RWPE1 (cell line): ENCODE measurements around the gene SERPINB8.
"Not testable (repeated sequence)": the region's sequence is repeated elsewhere in the genome, so short reads cannot be mapped to it uniquely, and the experiment has no call there.

Experiments used
- CTCF ChIA-PET: fragments of 350-600 bp; sonication (Branson Sonifier 250); formaldehyde crosslinking; extraction: SDS; loops from one replicate; lab custom pipeline; 2021; lab: Yijun Ruan, JAX
- POLR2A ChIA-PET: fragments of 400-600 bp; formaldehyde crosslinking; extraction: SDS; loops from one replicate; lab custom pipeline; 2020; ENCODE audit warnings: antibody characterized with exemption; ENCODE audit not compliant: low non-redundant PET; lab: Yijun Ruan, JAX
- DNase-seq: peaks from one replicate; pipeline ENCODE4 v3.0.0; 2012; ENCODE audit warnings: low spot score
- H3K27ac ChIP-seq: fragments of 450-650 bp; 2 replicates; pipeline ENCODE4 v1.5.1; 2017
- TF ChIP-seq, protein P1 (sequence below): fragments of 450-650 bp; conservative IDR thresholded peaks from 2 replicates; pipeline ENCODE4 v1.5.1; 2017; ENCODE audit warnings: low read depth, mild to moderate bottlenecking

The SERPINB8 gene

DNA sequence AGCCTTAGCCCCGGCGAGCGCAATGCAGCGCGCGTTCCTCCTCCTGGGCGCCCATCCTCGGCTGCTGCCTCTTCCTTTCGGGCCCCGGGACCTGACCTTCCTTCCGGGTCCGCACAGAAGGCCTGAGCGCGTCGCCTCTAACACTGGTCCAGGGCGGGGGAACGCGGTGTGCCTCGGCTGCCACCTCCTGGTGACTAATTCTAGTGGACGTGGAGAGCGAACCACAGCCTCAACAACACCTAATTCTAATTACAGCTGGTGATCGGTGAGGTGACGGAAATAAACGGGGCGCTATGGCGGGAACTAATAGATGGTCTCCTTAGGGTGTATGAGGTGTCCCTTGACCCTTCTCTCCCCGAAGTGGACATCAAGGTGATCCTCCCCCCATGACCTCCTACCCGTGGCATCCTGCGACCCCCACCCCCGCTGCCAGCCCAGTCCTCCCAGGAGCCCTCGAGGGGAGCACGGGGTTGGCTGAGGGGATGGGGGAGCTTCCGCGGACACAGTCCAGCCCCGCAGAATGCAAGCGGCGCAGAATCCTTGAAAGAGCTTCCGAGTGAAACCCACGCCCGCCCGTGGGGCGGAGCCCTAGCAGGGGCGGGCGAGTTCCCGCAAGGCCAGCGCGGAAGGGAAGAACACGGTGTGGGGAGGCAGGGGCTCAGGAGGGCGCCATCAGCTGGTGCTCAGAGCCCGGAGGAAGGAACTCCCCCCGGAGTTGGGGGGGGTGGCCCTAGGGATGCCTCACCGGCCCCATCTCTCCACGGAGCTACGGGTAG is 33.5 kb upstream of the SERPINB8 start:
- POLR2A ChIA-PET = no interaction called here
- CTCF ChIA-PET = interaction anchor here (0.6 to 1.3 kb wide), 9 partner anchors 32 to 1759 kb away, joined by 3 to 9 read pairs (median 5); no protein-coding TSS in a partner anchor
- DNase-seq = peak; percentile 79
- TF ChIP-seq, protein P1, sequence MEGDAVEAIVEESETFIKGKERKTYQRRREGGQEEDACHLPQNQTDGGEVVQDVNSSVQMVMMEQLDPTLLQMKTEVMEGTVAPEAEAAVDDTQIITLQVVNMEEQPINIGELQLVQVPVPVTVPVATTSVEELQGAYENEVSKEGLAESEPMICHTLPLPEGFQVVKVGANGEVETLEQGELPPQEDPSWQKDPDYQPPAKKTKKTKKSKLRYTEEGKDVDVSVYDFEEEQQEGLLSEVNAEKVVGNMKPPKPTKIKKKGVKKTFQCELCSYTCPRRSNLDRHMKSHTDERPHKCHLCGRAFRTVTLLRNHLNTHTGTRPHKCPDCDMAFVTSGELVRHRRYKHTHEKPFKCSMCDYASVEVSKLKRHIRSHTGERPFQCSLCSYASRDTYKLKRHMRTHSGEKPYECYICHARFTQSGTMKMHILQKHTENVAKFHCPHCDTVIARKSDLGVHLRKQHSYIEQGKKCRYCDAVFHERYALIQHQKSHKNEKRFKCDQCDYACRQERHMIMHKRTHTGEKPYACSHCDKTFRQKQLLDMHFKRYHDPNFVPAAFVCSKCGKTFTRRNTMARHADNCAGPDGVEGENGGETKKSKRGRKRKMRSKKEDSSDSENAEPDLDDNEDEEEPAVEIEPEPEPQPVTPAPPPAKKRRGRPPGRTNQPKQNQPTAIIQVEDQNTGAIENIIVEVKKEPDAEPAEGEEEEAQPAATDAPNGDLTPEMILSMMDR = peak; percentile 88
- peak overlapping the region; percentile 28; the same call in 1 of the 2 replicates for H3K27ac ChIP-seq

DNA sequence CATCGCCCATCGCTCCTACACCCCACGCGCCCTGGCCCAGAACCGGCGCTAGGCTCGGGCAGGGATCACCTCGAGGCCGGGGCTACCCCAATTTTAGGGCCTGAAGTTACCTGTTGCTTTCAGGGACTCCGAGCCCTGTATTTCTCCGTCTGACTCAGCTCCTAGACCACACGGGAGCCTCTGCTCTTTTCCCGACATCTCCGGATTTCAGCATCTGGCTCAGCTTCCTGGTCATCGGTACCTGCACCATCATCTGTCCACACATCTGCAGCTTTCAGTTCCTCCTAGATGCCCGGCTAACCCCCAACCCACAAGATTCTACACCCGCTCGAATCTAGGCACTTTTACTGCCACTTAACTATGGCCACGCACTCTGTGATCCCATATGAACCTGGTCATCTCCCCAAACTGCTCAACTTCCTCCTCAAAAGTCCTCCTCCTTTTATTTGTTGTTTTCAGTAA is 32.9 kb upstream of the SERPINB8 start:
- ChIA-PET POLR2A (no interaction called here), CTCF (interaction anchor here (0.6 to 1.1 kb wide), 3 partner anchors 92 to 419 kb away, joined by 3 to 7 read pairs (median 3); no protein-coding TSS in a partner anchor)
- TF ChIP-seq, protein P1 = no peak
- no peak overlapping the region for H3K27ac ChIP-seq
- no peak for DNase-seq

DNA sequence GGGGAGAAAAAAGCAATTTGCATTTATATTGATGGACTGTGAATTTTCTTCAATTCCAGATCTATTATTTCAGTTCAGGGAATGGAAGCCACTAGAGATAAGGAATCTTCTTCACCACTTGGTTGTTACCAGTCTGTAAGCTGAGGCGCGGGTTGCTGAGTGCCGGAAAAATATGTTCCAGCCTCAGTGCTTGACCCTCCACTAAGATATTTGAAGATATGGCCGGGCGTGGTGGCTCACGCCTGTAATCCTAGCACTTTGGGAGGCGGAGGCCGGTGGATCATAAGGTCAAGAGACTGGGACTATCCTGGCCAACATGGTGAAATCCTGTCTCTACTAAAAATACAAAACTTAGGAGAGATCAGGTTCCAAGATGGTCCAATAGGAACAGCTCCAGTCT is 29.9 kb upstream of the SERPINB8 start:
- TF ChIP-seq, protein P1 = no peak
- CTCF ChIA-PET = no interaction called here

DNA sequence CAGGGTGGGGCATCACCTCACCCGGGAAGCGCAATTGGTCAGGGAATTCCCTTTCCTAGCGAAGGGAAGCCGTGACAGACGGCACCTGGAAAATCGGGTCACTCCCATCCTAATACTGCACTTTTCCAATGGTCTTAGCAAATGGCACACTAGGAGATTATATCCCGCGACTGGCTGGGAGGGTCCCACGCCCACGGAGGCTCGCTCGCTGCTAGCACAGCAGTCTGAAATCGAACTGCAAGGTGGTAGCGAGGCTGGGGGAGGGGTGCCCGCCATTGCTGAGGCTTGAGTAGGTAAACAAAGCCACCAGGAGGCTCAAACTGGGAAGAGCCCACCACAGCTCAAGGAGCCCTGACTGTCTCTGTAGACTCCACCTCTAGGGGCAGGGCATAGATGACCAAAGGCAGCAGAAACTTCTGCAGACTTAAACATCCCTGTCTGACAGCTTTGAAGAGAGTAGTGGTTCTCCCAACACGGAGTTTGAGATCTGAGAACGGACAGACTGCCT is 29.3 kb upstream of the SERPINB8 start:
- H3K27ac ChIP-seq, DNase-seq, CTCF ChIA-PET, POLR2A ChIA-PET: not testable (repeated sequence)

More for the DNA sequence above, 29.9 kb upstream of the SERPINB8 start:
- DNase-seq = no peak
- POLR2A ChIA-PET = no interaction called here
- no peak overlapping the region for H3K27ac ChIP-seq

DNA sequence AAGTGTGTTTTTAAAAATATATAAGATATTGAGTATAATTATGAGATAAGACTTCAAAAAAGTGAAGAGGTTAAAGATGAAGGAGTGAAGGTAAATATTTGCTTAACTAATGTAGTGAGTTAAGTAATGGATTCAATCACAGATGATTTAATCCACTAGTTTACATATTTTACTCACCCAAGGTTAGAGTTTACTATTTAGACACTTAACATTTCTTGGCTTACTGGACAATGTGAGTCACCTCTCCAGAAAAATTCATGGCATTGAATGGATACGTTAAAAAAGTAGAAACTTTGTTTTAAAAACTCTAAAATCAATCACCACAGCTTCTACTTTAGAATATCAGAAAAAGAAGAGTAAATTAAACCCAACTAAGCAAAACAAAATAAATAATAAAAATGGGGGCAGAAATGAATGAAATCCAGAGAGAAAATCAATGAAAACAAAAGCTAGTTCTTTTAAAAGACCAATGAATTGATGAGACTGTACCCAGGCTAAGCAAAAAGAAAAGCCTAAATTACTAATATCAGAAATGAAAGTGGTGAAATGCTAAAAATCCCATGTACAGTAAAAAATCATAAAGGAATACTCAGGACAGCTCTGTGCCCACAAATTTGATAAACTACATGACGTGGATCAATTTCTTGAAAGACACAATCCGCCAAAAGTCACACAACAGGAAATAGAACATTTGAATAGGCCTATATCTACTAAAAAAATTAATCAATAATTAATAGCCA is 22.7 kb upstream of the SERPINB8 start:
- ChIA-PET POLR2A (no interaction called here), CTCF (interaction anchor here (0.6 kb wide), 1 partner anchor 462 kb away, joined by 7 read pairs; no protein-coding TSS in a partner anchor)
- no peak overlapping the region for H3K27ac ChIP-seq
- TF ChIP-seq, protein P1 = no peak
- no peak for DNase-seq

DNA sequence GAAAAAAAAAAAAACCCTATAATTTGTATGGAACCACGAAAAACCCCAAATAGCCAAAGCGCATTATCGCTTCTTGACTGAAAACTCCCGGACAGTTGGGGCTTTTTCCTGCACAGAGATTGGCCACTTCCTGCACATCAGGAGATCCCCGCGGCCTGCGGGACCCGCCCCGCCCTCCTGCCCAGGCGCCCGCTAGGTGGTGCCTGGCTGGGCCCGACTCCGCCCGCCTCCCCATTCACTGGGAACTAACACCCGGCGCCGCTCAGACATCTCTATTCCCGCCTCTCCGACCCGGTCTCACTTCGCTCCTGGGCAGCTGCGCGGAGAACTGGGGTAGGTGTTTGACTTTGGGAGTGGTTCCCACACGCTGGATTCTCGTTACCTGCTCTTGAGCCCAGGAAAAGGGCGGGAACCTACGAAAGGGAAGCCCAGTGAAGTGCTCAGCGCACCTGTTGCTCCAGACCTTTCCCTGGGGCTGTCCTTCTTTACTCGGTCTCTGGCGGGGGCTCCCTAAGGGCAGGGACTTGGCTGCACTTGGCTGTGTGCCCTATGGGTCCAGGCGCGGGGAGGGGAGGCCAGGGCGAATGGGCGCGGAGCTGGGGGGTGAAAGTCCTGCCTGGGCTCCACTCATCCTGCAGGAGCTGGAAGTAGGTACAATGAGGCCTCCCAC is 20.7 kb upstream of the SERPINB8 start, which contains the start of gene HMSD:
Gene HMSD, plus strand, starts transcription at position 234 of the 670 bp plus-strand sequence. CDS start 4,155 bp downstream, outside the sequence.
- TF ChIP-seq, protein P1 = peak; percentile 47
- no peak within 1 kb of the TSS for H3K27ac ChIP-seq
- POLR2A ChIA-PET = no interaction called here
- DNase-seq = peak; percentile 74
- CTCF ChIA-PET = interaction anchor here (0.6 to 1.0 kb wide), 2 partner anchors 14 to 45 kb away, joined by 3 to 4 read pairs; no protein-coding TSS in a partner anchor
